HepG2 (cell line): Measurements from ENCODE around the gene PSMD2. TPM values are rescaled to one million over a fixed set of nuclear protein-coding genes. Genes with fewer than 3 reads are reported as not detected.

Experiments used
- ATAC-seq: fragments of 200-7000 bp; cut with Tn5 transposase; 3 replicates; pipeline ENCODE4 v1.9.1; 2020; ENCODE audit warnings: mild to moderate bottlenecking, moderate library complexity
- BruUV-seq: library from RNA; stranded (reverse); fragments of 400-500 nt; replicated peaks from 2 replicates; lab custom pipeline; 2021; lab: Mats Ljungman, UMichigan
- CTCF ChIA-PET: fragments of 300-600 bp; formaldehyde crosslinking; extraction: SDS; loops from one replicate; lab custom pipeline; 2021; ENCODE audit warnings: low total read pairs, inconsistent platforms, low intra/inter-chr PET ratio; lab: Yijun Ruan, JAX
- POLR2A ChIA-PET: fragments of 350-600 bp; sonication (Branson Sonifier 250); formaldehyde crosslinking; loops from one replicate; lab custom pipeline; 2020; ENCODE audit warnings: antibody characterized with exemption, inconsistent platforms; lab: Yijun Ruan, JAX
- DNase-seq: peaks from one replicate; pipeline ENCODE4 v3.0.0-alpha.2; 2015; ENCODE audit warnings: low spot score
- FAIRE-seq: peaks from 3 replicates; lab custom pipeline; 2011; peaks lifted over from hg19 to GRCh38; lab: Jason Lieb, UNC
- H2AFZ ChIP-seq: one replicate; pipeline ENCODE4 v1.6.1; 2011; ENCODE audit warnings: low read length, inconsistent platforms
- H3K27ac ChIP-seq: fragments of 300-600 bp; 3 replicates; pipeline ENCODE4 v1.8.0; 2011; ENCODE audit warnings: mixed run types, mild to moderate bottlenecking, mixed read lengths, low read length, inconsistent platforms; ENCODE audit not compliant: insufficient read depth; ENCODE audit errors: extremely low read length
- H3K27me3 ChIP-seq, 2 experiments: fragments of 200-600 bp in 1 of 2; 2 replicates in 1 of 2; 3 replicates in 1 of 2; pipeline versions ENCODE4 v1.6.0 to v1.8.0; 2011; ENCODE audit warnings: low read length in 2 of 2, mild to moderate bottlenecking in 2 of 2, moderate library complexity in 2 of 2, inconsistent platforms in 1 of 2; ENCODE audit not compliant: insufficient read depth in 2 of 2, control insufficient read depth in 1 of 2
- H3K36me3 ChIP-seq, 2 experiments: fragments of 200-600 bp in 1 of 2; replicated peaks in 1 of 2; 2 replicates in 1 of 2; 3 replicates in 1 of 2; pipeline versions ENCODE4 v1.5.1 to v1.8.0; 2011; ENCODE audit warnings: low read length in 2 of 2, inconsistent platforms in 1 of 2; ENCODE audit not compliant: insufficient read depth in 2 of 2, control insufficient read depth in 1 of 2
- H3K4me1 ChIP-seq: 2 replicates; pipeline ENCODE4 v1.5.1; 2012; ENCODE audit warnings: low read length, inconsistent platforms; ENCODE audit not compliant: insufficient read depth
- H3K4me2 ChIP-seq: 2 replicates; pipeline ENCODE4 v1.6.0; 2011; ENCODE audit warnings: low read depth, low read length, inconsistent platforms
- H3K4me3 ChIP-seq, 3 experiments: fragments of 200-600 bp in 1 of 3; sonication (generic), shearing (Covaris generic) in 1 of 3; replicated peaks in 1 of 3; 2 replicates each; pipeline ENCODE4 v1.5.1; 2011 to 2016; ENCODE audit warnings: low read length in 3 of 3, inconsistent platforms in 2 of 3, low read depth in 2 of 3, mild to moderate bottlenecking in 2 of 3, control low read depth in 1 of 3, mixed read lengths in 1 of 3; ENCODE audit not compliant: insufficient read depth in 1 of 3
- H3K79me2 ChIP-seq: one replicate; pipeline ENCODE4 v1.6.1; 2011; ENCODE audit warnings: low read length, inconsistent platforms; ENCODE audit not compliant: insufficient read depth
- H3K9ac ChIP-seq: 2 replicates; pipeline ENCODE4 v1.6.0; 2011; ENCODE audit warnings: mild to moderate bottlenecking, low read depth, low read length, inconsistent platforms; ENCODE audit not compliant: insufficient read depth
- H3K9me3 ChIP-seq: 2 replicates; pipeline ENCODE4 v1.5.1; 2012; ENCODE audit warnings: mild to moderate bottlenecking, low read length
- H4K20me1 ChIP-seq: 2 replicates; pipeline ENCODE4 v1.6.0; 2011; ENCODE audit warnings: inconsistent platforms, mild to moderate bottlenecking, low read length, moderate library complexity; ENCODE audit not compliant: insufficient read depth
- CBX5 ChIP-seq: sonication (generic); formaldehyde crosslinking; IDR thresholded peaks from 2 replicates; pipeline ENCODE4 v1.4.0; 2020; ENCODE audit warnings: missing genetic modification reagents, borderline replicate concordance
- DNMT1 ChIP-seq: sonication (generic); formaldehyde crosslinking; IDR thresholded peaks from 2 replicates; pipeline ENCODE4 v1.5.1; 2020; ENCODE audit warnings: mild to moderate bottlenecking, missing genetic modification reagents
- DNMT3B ChIP-seq: conservative IDR thresholded peaks from 2 replicates; pipeline ENCODE4 v1.6.1; 2016; ENCODE audit warnings: missing biosample characterization, control low read depth
- GLMP ChIP-seq: sonication (generic); formaldehyde crosslinking; IDR thresholded peaks from 2 replicates; pipeline ENCODE4 v1.9.0; 2021; ENCODE audit warnings: missing genetic modification reagents, mild to moderate bottlenecking, borderline replicate concordance
- HOXA9 ChIP-seq: sonication (generic); formaldehyde crosslinking; IDR thresholded peaks from 2 replicates; pipeline ENCODE4 v1.8.1; 2022; ENCODE audit warnings: missing genetic modification reagents, mild to moderate bottlenecking, moderate library complexity, borderline replicate concordance
- STAT5B ChIP-seq: sonication (generic); formaldehyde crosslinking; IDR thresholded peaks from 2 replicates; pipeline ENCODE4 v1.4.0; 2020; ENCODE audit warnings: missing genetic modification reagents
- XBP1 ChIP-seq: sonication (generic); formaldehyde crosslinking; IDR thresholded peaks from 2 replicates; pipeline ENCODE4 v1.5.0; 2020; ENCODE audit warnings: missing genetic modification reagents
- YEATS4 ChIP-seq: sonication (generic); formaldehyde crosslinking; IDR thresholded peaks from 2 replicates; pipeline ENCODE4 v1.4.0; 2020; ENCODE audit warnings: missing genetic modification reagents, borderline replicate concordance
- ZNF510 ChIP-seq: sonication (generic); formaldehyde crosslinking; IDR thresholded peaks from 2 replicates; pipeline ENCODE4 v1.4.0; 2020; ENCODE audit warnings: low read depth, mild to moderate bottlenecking, missing genetic modification reagents
- WGBS: methylation state at CpG from one replicate; pipeline ENCODE4 v1.1.6; 2017; ENCODE audit warnings: low lambda C conversion rate; 5-methylcytosine and 5-hydroxymethylcytosine counted together
- in situ Hi-C: cut with HindIII; loops from 2 replicates; pipeline ENCODE4 v1.10.0; 2017; ENCODE audit warnings: low pct_unique_long_range_greater_than_20kb; ENCODE audit not compliant: extremely low pct_ligation_motif_present
- intact Hi-C: fragments of 100-400 bp; cut with micrococcal nuclease; formaldehyde crosslinking; loops from one replicate; pipeline ENCODE4 v1.10.0; 2022; ENCODE audit not compliant: unreplicated experiment
- polyA plus RNA-seq, 8 experiments: library from polyadenylated mRNA; depleted of rRNA in 3 of 8; stranded (reverse) in 7 of 8; unstranded in 1 of 8; fragments of >200 nt; fragmentation: Illumina TruSeq in 4 of 8; extraction: Trizol in 4 of 8; gene quantifications; 2 replicates each; pipeline versions ENCODE4 v1.2.1 to v1.2.3, GENCODE V29; 2011 to 2016; ENCODE audit warnings: low read depth in 4 of 8, missing spikeins in 1 of 8, mixed read lengths in 1 of 8; ENCODE audit not compliant: insufficient read depth in 1 of 8
- total RNA-seq, 5 experiments: library from RNA; depleted of rRNA; stranded (reverse); fragments of >200 nt; fragmentation: Illumina TruSeq; extraction: Trizol; gene quantifications; 2 replicates each; pipeline ENCODE4 v1.2.3, GENCODE V29; 2016; ENCODE audit warnings: low read depth in 1 of 5

Gene PSMD2
- total and polyA plus RNA-seq, 2 of the 13 experiments (the other 11 are each of a cell fraction or from before 2014, with no cell fraction given) = 125 to 200 TPM

GRCh38 chr3:184295771-184296170 lies 3.3 kb upstream of the PSMD2 start:
- no TSS peak for BruUV-seq
- ChIA-PET POLR2A (no interaction called here), CTCF (no interaction called here)
- FAIRE-seq = no peak
- Histone ChIP-seq H4K20me1 (no peaks in the 10 kb centered on the region), H3K4me2 (no peak overlapping the region), H2AFZ (no peak overlapping the region), H3K9me3 (no peaks in the 10 kb centered on the region), H3K36me3 (peaks cover 2 to 5% of the 10 kb centered on the region in 2 experiments; a peak in 1 of 5 replicates), H3K79me2 (peaks cover 17% of the 10 kb centered on the region), H3K4me3 (no peak overlapping the region), H3K4me1 (peaks cover 64% of the 10 kb centered on the region), H3K27ac (no peak overlapping the region), H3K9ac (no peak overlapping the region), H3K27me3 (peaks cover 0 to 2% of the 10 kb centered on the region in 2 experiments; a peak in 2 of 5 replicates)
- no peak for DNase-seq
- no peak for TF ChIP-seq DNMT1 (CRISPR knock-in tag)
- no peak for TF ChIP-seq ZNF510 (CRISPR knock-in tag)
- TF ChIP-seq STAT5B (CRISPR knock-in tag) = no peak
- no peak for TF ChIP-seq GLMP (CRISPR knock-in tag)
- no peak for TF ChIP-seq CBX5 (CRISPR knock-in tag)
- TF ChIP-seq DNMT3B = no peak
- no peak for TF ChIP-seq YEATS4 (CRISPR knock-in tag)
- no peak for TF ChIP-seq XBP1 (CRISPR knock-in tag)
- TF ChIP-seq HOXA9 (CRISPR knock-in tag) = no peak
- intact Hi-C loops (no loop called here), in situ Hi-C loops (no loop called here)
- ATAC-seq = no peak
- 8% methylated on average over 3 of the region's 3 CpGs for WGBS
